IMR-90 (cell line): ENCODE measurements around the gene BRINP3. TPM values are rescaled to one million over a fixed set of nuclear protein-coding genes. Genes with fewer than 3 reads are reported as not detected.

Experiments used
- ATAC-seq: fragments of 200-7000 bp; cut with Tn5 transposase; 2 replicates; pipeline ENCODE4 v1.9.1; 2020; ENCODE audit warnings: low read depth, mild to moderate bottlenecking, moderate library complexity
- BruUV-seq: library from RNA; stranded (reverse); fragments of 400-500 nt; replicated peaks from 2 replicates; lab custom pipeline; 2021; lab: Mats Ljungman, UMichigan
- CTCF ChIA-PET: fragments of 300-600 bp; formaldehyde crosslinking; extraction: SDS; loops from one replicate; lab custom pipeline; 2021; ENCODE audit warnings: antibody characterized with exemption; lab: Yijun Ruan, JAX
- POLR2A ChIA-PET: fragments of 300-600 bp; sonication (Branson Sonifier 250); formaldehyde crosslinking; loops from one replicate; lab custom pipeline; 2022; ENCODE audit warnings: antibody characterized with exemption; ENCODE audit not compliant: unreplicated experiment; lab: Charles Lee
- DNase-seq: peaks from one replicate; pipeline ENCODE4 v3.0.0; 2013
- H2AFZ ChIP-seq: replicated peaks from 2 replicates; pipeline ENCODE3; 2013; ENCODE audit warnings: low read length, mild to moderate bottlenecking; ENCODE audit not compliant: poor library complexity
- H2AK5ac ChIP-seq: 2 replicates; pipeline ENCODE4 v1.6.1; 2013; ENCODE audit warnings: low read depth, low read length, inconsistent platforms
- H2AK9ac ChIP-seq: replicated peaks from 2 replicates; pipeline ENCODE3; 2013; ENCODE audit warnings: mild to moderate bottlenecking, low read depth, low read length, moderate library complexity; ENCODE audit not compliant: poor library complexity
- H2BK120ac ChIP-seq: 2 replicates; pipeline ENCODE4 v1.6.1; 2013; ENCODE audit warnings: low read depth, low read length, inconsistent platforms
- H2BK15ac ChIP-seq: 3 replicates; pipeline ENCODE4 v1.6.1; 2013; ENCODE audit warnings: low read depth, low read length, inconsistent platforms
- H2BK20ac ChIP-seq: 2 replicates; pipeline ENCODE4 v1.6.1; 2013; ENCODE audit warnings: low read depth, mild to moderate bottlenecking, inconsistent platforms, low read length, moderate library complexity
- H2BK5ac ChIP-seq: 2 replicates; pipeline ENCODE4 v1.6.1; 2013; ENCODE audit warnings: mild to moderate bottlenecking, low read depth, low read length, inconsistent platforms; ENCODE audit not compliant: poor library complexity, severe bottlenecking
- H3K14ac ChIP-seq: replicated peaks from 2 replicates; pipeline ENCODE4 v1.6.1; 2013; ENCODE audit warnings: low read depth, low read length, inconsistent platforms
- H3K18ac ChIP-seq: 2 replicates; pipeline ENCODE4 v1.6.1; 2013; ENCODE audit warnings: low read depth, low read length, control low read depth
- H3K23ac ChIP-seq: 2 replicates; pipeline ENCODE4 v1.6.1; 2013; ENCODE audit warnings: low read depth, low read length, inconsistent platforms
- H3K27ac ChIP-seq: 2 replicates; pipeline ENCODE4 v1.5.1; 2013; ENCODE audit warnings: mild to moderate bottlenecking, control low read depth, low read length; ENCODE audit not compliant: insufficient read depth
- H3K27me3 ChIP-seq: 2 replicates; pipeline ENCODE4 v1.6.1; 2013; ENCODE audit warnings: low read length; ENCODE audit not compliant: control insufficient read depth, insufficient read depth
- H3K36me3 ChIP-seq: 2 replicates; pipeline ENCODE4 v1.6.1; 2013; ENCODE audit warnings: low read length, mixed read lengths; ENCODE audit not compliant: control insufficient read depth, insufficient read depth
- H3K4ac ChIP-seq: 2 replicates; pipeline ENCODE4 v1.6.1; 2013; ENCODE audit warnings: low read depth, low read length, inconsistent platforms
- H3K4me1 ChIP-seq: 2 replicates; pipeline ENCODE4 v1.6.1; 2013; ENCODE audit warnings: low read length, mixed read lengths; ENCODE audit not compliant: control insufficient read depth, insufficient read depth
- H3K4me2 ChIP-seq: 2 replicates; pipeline ENCODE4 v1.6.1; 2013; ENCODE audit warnings: low read depth, mild to moderate bottlenecking, control low read depth, low read length, moderate library complexity
- H3K4me3 ChIP-seq: 2 replicates; pipeline ENCODE4 v1.5.1; 2013; ENCODE audit warnings: low read depth, mild to moderate bottlenecking, control low read depth, low read length, moderate library complexity; ENCODE audit not compliant: insufficient read depth
- H3K56ac ChIP-seq: 2 replicates; pipeline ENCODE4 v1.6.1; 2013; ENCODE audit warnings: low read length, inconsistent platforms; ENCODE audit not compliant: insufficient read depth; ENCODE audit errors: extremely low read depth
- H3K79me1 ChIP-seq, 2 experiments: 2 replicates each; pipeline ENCODE4 v1.6.1; 2013; ENCODE audit warnings: low read length in 2 of 2, inconsistent platforms in 1 of 2, low read depth in 1 of 2
- H3K9ac ChIP-seq: 2 replicates; pipeline ENCODE4 v1.6.1; 2013; ENCODE audit warnings: low read depth, low read length, control low read depth
- H3K9me1 ChIP-seq: 2 replicates; pipeline ENCODE4 v1.6.1; 2013; ENCODE audit warnings: low read length, inconsistent platforms; ENCODE audit not compliant: insufficient read depth
- H3K9me3 ChIP-seq: 2 replicates; pipeline ENCODE4 v1.6.1; 2013; ENCODE audit warnings: low read length; ENCODE audit not compliant: control insufficient read depth, insufficient read depth
- H4K20me1 ChIP-seq: 2 replicates; pipeline ENCODE4 v1.6.1; 2013; ENCODE audit warnings: low read length, inconsistent platforms; ENCODE audit not compliant: insufficient read depth
- H4K5ac ChIP-seq: 2 replicates; pipeline ENCODE4 v1.6.1; 2013; ENCODE audit warnings: mild to moderate bottlenecking, low read depth, low read length, control low read depth
- H4K8ac ChIP-seq, 2 experiments: 2 replicates each; pipeline ENCODE4 v1.6.1; 2013; ENCODE audit warnings: low read depth in 2 of 2, low read length in 2 of 2, control low read depth in 1 of 2, inconsistent platforms in 1 of 2
- H4K91ac ChIP-seq: 2 replicates; pipeline ENCODE4 v1.6.1; 2013; ENCODE audit warnings: low read depth, low read length, inconsistent platforms; ENCODE audit not compliant: insufficient read depth
- BHLHE40 ChIP-seq: fragments of 150-350 bp; IDR thresholded peaks from 2 replicates; pipeline ENCODE4 v1.6.1; 2016; ENCODE audit warnings: mild to moderate bottlenecking, low read depth, low read length
- CEBPB ChIP-seq: IDR thresholded peaks from 2 replicates; pipeline ENCODE4 v1.6.1; 2012; ENCODE audit warnings: low read depth, low read length, improper control_type of control experiment
- CHD1 ChIP-seq: IDR thresholded peaks from 2 replicates; pipeline ENCODE4 v1.6.1; 2012; ENCODE audit warnings: low read depth, low read length, improper control_type of control experiment
- MAFK ChIP-seq: IDR thresholded peaks from 2 replicates; pipeline ENCODE4 v1.6.1; 2012; ENCODE audit warnings: low read depth, low read length, improper control_type of control experiment
- MAZ ChIP-seq: IDR thresholded peaks from 2 replicates; pipeline ENCODE4 v1.6.1; 2012; ENCODE audit warnings: low read depth, mild to moderate bottlenecking, low read length, improper control_type of control experiment, moderate library complexity, borderline replicate concordance
- MXI1 ChIP-seq: IDR thresholded peaks from 2 replicates; pipeline ENCODE4 v1.6.1; 2012; ENCODE audit warnings: low read depth, mild to moderate bottlenecking, low read length, moderate library complexity, borderline replicate concordance
- NFE2L2 ChIP-seq: fragments of 150-350 bp; IDR thresholded peaks from 2 replicates; pipeline ENCODE4 v1.6.1; 2016; ENCODE audit warnings: low read depth, mild to moderate bottlenecking, low read length
- POLR2A ChIP-seq: IDR thresholded peaks from 2 replicates; pipeline ENCODE4 v1.6.1; 2012; ENCODE audit warnings: mild to moderate bottlenecking, low read depth, low read length
- RAD21 ChIP-seq: IDR thresholded peaks from 2 replicates; pipeline ENCODE4 v1.6.1; 2012; ENCODE audit warnings: low read length, improper control_type of control experiment
- RCOR1 ChIP-seq: IDR thresholded peaks from 2 replicates; pipeline ENCODE4 v1.6.1; 2012; ENCODE audit warnings: mild to moderate bottlenecking, low read length, improper control_type of control experiment; ENCODE audit not compliant: insufficient replicate concordance
- RFX5 ChIP-seq: IDR thresholded peaks from 2 replicates; pipeline ENCODE4 v1.8.0; 2012; ENCODE audit warnings: low read depth, mild to moderate bottlenecking, low read length, moderate library complexity
- SMC3 ChIP-seq: fragments of 150-350 bp; IDR thresholded peaks from 2 replicates; pipeline ENCODE4 v1.6.1; 2016; ENCODE audit warnings: low read depth, mild to moderate bottlenecking, antibody characterized with exemption, low read length, moderate library complexity
- WGBS, 2 experiments: methylation state at CpG; one replicate each; pipeline versions ENCODE4 v1.1.5 to v1.1.7; 2013; ENCODE audit warnings: missing lambda C conversion rate in 2 of 2; ENCODE audit not compliant: insufficient read length in 1 of 2; ENCODE audit errors: extremely low coverage in 2 of 2; 5-methylcytosine and 5-hydroxymethylcytosine counted together
- dilution Hi-C: fragments of 300-500 bp; cut with HindIII; formaldehyde crosslinking; loops from one replicate; pipeline ENCODE4 v1.14.3; 2018; ENCODE audit warnings: low sequenced_read_pairs; ENCODE audit not compliant: unreplicated experiment
- in situ Hi-C: fragments of 300-500 bp; cut with MboI; formaldehyde crosslinking; loops from 3 replicates; pipeline ENCODE4 v1.14.3; 2019; ENCODE audit warnings: low sequenced_read_pairs, inconsistent platforms, mixed read lengths
- intact Hi-C: fragments of 100-400 bp; cut with micrococcal nuclease; formaldehyde crosslinking; loops from 2 replicates; pipeline ENCODE4 v1.10.0; 2022
- polyA plus RNA-seq, 3 experiments: library from polyadenylated mRNA; depleted of rRNA; stranded (reverse); fragments of >200 nt; gene quantifications; 2 replicates each; pipeline ENCODE4 v1.2.3, GENCODE V29; 2012; ENCODE audit warnings: low replicate concordance in 1 of 3
- total RNA-seq: library from RNA; depleted of rRNA; stranded (reverse); fragments of >200 nt; gene quantifications from 2 replicates; pipeline ENCODE4 v1.2.3, GENCODE V29; 2012
- TF ChIP-seq, protein P1 (sequence below): conservative IDR thresholded peaks from 2 replicates; pipeline ENCODE4 v1.5.1; 2012; ENCODE audit warnings: mild to moderate bottlenecking, low read depth, low read length, improper control_type of control experiment
- TF ChIP-seq, protein P2 (sequence below): fragments of 150-350 bp; IDR thresholded peaks from 2 replicates; pipeline ENCODE4 v1.6.1; 2016; ENCODE audit warnings: low read depth, mild to moderate bottlenecking, low read length, moderate library complexity, borderline replicate concordance
- TF ChIP-seq, protein P3 (sequence below): fragments of 150-350 bp; IDR thresholded peaks from 2 replicates; pipeline ENCODE4 v1.6.1; 2017; ENCODE audit warnings: mild to moderate bottlenecking, antibody characterized with exemption, low read length, low read depth

BRINP3 gene
- total and polyA plus RNA-seq, 2 of the 4 experiments (the other 2 are of a cell fraction): 0.15 to 0.36 TPM

DNA sequence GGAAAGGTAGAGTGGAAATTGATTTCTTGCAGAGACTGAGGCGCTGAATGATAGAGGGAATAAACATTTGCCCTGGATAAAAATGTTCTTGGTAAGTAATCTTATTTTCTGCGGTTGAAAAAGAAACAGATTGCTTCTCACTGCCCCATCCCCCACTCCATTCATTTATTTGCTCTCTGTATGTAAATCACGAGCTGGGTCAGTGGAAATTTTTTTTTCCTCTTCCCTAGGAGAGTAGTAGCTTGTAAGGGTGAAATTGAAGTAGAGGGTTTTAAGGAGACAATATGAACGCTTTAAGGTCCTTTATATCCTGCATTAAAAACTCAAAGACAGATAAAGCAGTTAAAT, 1.4 kb upstream of the BRINP3 start:
- no peak overlapping the region for H3K4ac ChIP-seq
- H3K27ac ChIP-seq: no peak overlapping the region
- H3K4me1 ChIP-seq: no peaks in the 10 kb centered on the region
- H4K8ac ChIP-seq: no peak overlapping the region
- no peak overlapping the region for H2AK5ac ChIP-seq
- no peaks in the 10 kb centered on the region for H3K9me3 ChIP-seq
- no peaks in the 10 kb centered on the region for H4K20me1 ChIP-seq
- H2BK5ac ChIP-seq: no peak overlapping the region
- in situ Hi-C loops (no loop called here), dilution Hi-C loops (no loop called here), intact Hi-C loops (loop anchor here (10.0 kb wide), 1 partner anchor 276 kb away; no protein-coding TSS in a partner anchor)
- H3K27me3 ChIP-seq: no peaks in the 10 kb centered on the region; the same call in 1 of the 2 replicates
- WGBS, 2 experiments: no CpG with 5 or more reads among the region's 4 CpGs
- H3K14ac ChIP-seq: no peak overlapping the region
- no peak overlapping the region for H2BK15ac ChIP-seq
- H2AK9ac ChIP-seq: no peak overlapping the region
- ATAC-seq: peak; percentile 3; the same call in 1 of the 2 replicates
- no peak overlapping the region for H2BK120ac ChIP-seq
- no peak overlapping the region for H3K56ac ChIP-seq
- H4K5ac ChIP-seq: no peak overlapping the region
- H3K23ac ChIP-seq: no peak overlapping the region
- CTCF ChIA-PET: interaction anchor here (1.2 kb wide), 1 partner anchor 15 kb away, joined by 5 read pairs; no protein-coding TSS in a partner anchor
- POLR2A ChIA-PET: no interaction called here
- no peak overlapping the region for H2AFZ ChIP-seq
- peak; percentile 5 for DNase-seq
- H3K79me1 ChIP-seq: no peaks in the 10 kb centered on the region
- H3K9me1 ChIP-seq: no peaks in the 10 kb centered on the region
- H3K18ac ChIP-seq: no peak overlapping the region
- H4K91ac ChIP-seq: no peak overlapping the region
- H3K36me3 ChIP-seq: no peaks in the 10 kb centered on the region
- peak overlapping the region; percentile 90 for H3K4me2 ChIP-seq
- H3K9ac ChIP-seq: no peak overlapping the region
- no TSS peak for BruUV-seq
- TF ChIP-seq MXI1 (no peak), NFE2L2 (no peak), RFX5 (no peak), POLR2A (no peak), CHD1 (no peak), RAD21 (no peak), SMC3 (no peak), MAZ (no peak), RCOR1 (no peak), MAFK (no peak), BHLHE40 (no peak), CEBPB (no peak)
- TF ChIP-seq, protein P1, sequence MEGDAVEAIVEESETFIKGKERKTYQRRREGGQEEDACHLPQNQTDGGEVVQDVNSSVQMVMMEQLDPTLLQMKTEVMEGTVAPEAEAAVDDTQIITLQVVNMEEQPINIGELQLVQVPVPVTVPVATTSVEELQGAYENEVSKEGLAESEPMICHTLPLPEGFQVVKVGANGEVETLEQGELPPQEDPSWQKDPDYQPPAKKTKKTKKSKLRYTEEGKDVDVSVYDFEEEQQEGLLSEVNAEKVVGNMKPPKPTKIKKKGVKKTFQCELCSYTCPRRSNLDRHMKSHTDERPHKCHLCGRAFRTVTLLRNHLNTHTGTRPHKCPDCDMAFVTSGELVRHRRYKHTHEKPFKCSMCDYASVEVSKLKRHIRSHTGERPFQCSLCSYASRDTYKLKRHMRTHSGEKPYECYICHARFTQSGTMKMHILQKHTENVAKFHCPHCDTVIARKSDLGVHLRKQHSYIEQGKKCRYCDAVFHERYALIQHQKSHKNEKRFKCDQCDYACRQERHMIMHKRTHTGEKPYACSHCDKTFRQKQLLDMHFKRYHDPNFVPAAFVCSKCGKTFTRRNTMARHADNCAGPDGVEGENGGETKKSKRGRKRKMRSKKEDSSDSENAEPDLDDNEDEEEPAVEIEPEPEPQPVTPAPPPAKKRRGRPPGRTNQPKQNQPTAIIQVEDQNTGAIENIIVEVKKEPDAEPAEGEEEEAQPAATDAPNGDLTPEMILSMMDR: no peak
- TF ChIP-seq, protein P2, sequence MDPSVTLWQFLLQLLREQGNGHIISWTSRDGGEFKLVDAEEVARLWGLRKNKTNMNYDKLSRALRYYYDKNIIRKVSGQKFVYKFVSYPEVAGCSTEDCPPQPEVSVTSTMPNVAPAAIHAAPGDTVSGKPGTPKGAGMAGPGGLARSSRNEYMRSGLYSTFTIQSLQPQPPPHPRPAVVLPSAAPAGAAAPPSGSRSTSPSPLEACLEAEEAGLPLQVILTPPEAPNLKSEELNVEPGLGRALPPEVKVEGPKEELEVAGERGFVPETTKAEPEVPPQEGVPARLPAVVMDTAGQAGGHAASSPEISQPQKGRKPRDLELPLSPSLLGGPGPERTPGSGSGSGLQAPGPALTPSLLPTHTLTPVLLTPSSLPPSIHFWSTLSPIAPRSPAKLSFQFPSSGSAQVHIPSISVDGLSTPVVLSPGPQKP: no peak
- TF ChIP-seq, protein P3, sequence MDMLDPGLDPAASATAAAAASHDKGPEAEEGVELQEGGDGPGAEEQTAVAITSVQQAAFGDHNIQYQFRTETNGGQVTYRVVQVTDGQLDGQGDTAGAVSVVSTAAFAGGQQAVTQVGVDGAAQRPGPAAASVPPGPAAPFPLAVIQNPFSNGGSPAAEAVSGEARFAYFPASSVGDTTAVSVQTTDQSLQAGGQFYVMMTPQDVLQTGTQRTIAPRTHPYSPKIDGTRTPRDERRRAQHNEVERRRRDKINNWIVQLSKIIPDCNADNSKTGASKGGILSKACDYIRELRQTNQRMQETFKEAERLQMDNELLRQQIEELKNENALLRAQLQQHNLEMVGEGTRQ: no peak
- peak overlapping the region; percentile 52 for H3K4me3 ChIP-seq
- H2BK20ac ChIP-seq: no peak overlapping the region
